Measurements from ENCODE around the gene ODF2L.

- TF ChIP-seq TAF1 (IDR thresholded peaks at IDR 0.05; ENCODE audit: low read depth, low read length), result no peak
- no peak for TF ChIP-seq POU2F2 (IDR thresholded peaks at IDR 0.05; ENCODE audit: low read depth, low read length)
- TF ChIP-seq POLR2A (IDR thresholded peaks at IDR 0.05; ENCODE audit: low read depth, low read length), result no peak
- TF ChIP-seq POLR2AphosphoS5 (IDR thresholded peaks at IDR 0.05; ENCODE audit: low read depth, low read length), result no peak
- TF ChIP-seq PAX5 (IDR thresholded peaks at IDR 0.05; ENCODE audit: insufficient read depth, low read length, severe bottlenecking), result no peak
- no peak for TF ChIP-seq SPI1 (IDR thresholded peaks at IDR 0.05; ENCODE audit: low read depth, low read length)
These were observed 1.7 kb downstream of the ODF2L start for GRCh38 chr1:86394416-86394815.
